SKM-1 (cell line): ENCODE measurements around the gene SLC6A11.

Experiments
- DNase-seq: peaks from one replicate; lab custom pipeline; 2025; ENCODE audit not compliant: unreplicated experiment; lab: John Stamatoyannopoulos, UW

The SLC6A11 gene

DNA sequence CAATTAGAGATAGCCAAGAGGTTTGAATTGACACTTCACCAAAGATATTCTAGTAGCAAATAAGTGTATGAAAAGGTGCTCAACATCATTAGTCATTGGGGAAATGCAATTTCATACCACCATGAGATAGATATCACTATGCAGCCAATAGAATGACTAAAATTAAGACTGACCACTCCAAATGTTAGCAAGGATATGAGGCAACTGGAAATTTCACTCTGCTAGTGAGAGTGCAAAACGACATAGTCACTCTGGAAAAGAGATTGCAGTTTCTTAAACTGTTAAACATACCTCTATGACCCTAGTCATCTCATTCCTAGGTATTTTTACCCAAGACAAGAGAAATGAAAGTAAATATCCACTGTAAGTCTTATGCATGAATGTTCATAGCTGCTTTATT is 27.6 kb upstream of the SLC6A11 start:
- DNase-seq: no peak

DNA sequence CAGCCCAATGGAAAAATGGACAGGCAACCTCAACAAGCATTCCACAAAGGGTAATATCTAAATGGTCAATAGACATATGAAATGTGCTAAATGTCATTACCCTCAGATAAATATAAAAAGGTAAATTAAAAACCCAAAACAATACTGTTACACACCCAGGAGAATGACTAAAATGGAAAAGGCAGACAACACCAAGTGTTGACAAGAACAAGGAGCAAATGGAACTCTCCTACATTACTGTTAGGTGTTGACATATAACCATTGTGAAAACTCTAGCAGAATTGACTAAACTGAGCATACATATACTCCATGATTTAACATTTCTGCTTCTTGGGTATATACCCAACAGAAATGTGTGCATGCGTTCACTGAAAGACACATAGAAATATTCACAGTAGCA is 25.3 kb upstream of the SLC6A11 start:
- DNase-seq: no peak

DNA sequence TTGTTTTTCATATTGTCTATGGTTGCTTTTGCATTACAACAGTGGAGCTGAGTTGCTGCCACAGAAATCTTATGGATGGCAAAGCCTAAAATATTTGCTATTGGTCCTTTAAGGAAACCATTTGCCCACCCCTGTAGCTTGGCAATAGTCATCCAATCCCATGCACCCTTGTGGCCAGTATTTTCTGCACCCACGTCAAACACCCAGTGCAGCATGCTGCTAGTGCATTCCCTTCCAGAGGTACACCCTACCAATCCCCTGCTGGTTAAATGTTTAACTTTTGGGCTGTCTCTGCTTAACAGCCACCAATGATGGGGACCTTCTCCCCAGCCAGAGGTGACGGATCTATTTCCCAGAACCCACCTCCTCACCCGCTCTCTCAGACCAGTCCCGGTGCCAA is 23.8 kb upstream of the SLC6A11 start:
- DNase-seq: no peak

DNA sequence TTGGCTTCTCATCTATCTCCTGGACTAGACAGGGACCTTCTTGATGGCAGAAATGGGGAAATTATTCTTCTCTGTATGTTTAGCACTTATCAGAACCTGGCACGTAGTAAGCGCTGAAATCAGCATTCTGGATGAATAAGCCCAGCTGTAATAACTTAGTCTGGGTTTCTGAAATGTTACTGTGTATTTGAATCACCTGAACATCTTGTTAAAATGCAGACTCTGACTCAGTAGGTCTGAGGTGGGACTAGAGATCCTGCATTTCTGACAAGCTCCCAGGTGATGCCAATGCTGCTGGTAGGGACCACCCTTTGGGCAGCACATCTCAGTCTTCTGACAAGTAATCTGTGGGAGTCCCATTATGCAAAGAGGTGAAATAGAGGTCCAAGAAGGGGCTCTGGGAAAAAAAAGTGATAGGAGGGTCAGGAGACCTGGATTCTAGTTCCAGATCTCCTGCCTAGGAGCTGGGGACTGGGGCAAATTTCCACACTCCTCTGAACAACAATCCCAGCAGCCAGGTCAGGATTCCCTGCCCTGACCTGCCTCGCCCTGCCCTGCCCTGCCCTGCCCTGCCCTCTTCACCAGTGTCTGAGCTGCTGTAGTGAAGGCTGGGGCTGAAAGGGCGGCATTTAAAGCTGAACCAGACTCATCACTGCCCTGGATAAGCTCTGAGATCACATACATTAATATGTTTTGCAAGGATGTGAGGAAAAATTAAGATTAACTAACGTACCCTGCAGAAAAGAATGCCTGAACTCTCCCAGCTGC is 17.2 kb upstream of the SLC6A11 start:
- DNase-seq: no peak

DNA sequence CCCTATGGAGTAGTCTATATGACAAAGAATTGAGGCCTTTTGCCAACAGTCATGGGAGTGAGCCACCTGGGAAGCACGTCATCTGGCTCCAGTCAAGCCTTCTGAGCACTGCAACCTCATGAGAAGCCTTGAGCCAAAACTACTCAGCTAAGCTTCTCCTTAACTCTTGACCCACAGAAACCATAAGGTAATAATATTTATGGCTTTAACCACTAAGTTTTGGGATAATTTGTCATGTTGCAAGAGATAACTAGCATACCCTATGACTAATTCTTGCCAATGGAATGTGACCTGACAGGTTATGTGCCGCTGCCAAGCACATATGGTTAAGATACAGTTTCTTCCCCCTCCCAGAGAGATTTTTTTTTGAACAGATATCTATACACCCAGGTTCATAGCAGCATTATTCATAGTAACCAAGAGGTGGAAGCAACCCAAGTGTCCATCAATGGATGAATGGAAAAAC is 11.8 kb upstream of the SLC6A11 start:
- no peak for DNase-seq

DNA sequence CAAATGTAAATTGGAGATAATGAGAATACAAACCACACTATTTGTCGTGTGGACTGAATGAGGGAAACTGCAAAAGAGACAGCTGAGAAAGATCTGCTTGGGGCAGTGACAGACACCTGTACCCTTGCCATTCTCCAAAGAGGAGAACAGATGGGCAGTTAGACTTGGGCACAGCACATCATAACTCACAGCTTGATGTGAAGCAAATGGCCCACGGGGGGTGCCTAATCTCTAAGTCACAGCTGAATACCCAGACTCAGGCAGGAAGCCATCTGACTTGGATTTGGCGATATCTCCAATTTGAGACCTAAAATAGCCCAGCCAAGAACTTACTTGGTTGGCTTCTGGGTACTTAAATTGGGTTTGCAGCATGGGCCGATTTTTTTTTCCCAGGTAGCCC is 10.0 kb upstream of the SLC6A11 start:
- no peak for DNase-seq

DNA sequence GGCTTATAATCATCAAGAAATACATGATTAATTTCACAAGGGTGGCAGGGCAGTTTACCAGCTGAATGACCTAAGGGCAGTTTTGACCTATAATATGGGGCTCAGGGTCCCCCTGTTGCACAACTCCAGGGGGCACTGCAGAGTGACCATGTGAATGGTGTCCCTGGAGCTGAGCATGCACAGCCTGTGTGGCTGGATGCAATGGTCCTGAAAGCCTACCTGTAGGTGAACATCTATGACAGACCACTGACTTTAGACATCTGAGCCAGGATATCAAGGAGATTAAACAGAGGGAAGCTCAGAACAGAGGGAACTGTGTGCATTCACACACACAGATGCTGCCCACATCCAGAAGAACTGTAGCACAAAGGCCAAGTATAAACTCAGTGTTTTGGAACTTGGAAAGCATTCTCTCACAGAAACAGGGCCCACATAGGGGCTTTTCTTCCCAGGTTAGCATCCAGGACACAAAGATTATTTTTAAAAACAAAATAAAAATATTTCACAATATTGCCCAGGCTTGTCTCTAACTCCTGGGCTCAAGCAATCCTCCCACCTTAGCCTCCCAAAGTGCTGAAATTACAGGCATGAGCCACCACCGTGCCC is 7.8 kb upstream of the SLC6A11 start:
- no peak for DNase-seq

DNA sequence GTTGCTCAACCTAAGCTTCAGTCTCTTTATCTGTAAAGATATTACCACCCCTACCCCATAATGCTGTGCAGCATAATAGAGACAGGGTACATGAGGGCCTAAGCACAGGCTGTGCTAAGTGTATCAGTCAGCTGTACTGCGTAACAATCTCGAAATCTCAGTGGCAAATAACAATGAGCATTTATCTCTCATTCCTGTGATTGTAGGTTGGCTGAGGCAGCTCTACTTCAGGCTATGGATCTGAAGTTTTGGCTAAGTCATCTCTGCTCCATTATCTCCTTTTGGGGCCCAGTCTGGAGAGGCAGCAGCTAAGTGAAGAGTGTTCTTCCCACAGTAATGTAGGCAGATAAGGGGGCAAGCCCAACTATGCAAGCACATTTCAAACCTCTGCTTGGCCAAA is 7.1 kb upstream of the SLC6A11 start:
- DNase-seq: no peak

DNA sequence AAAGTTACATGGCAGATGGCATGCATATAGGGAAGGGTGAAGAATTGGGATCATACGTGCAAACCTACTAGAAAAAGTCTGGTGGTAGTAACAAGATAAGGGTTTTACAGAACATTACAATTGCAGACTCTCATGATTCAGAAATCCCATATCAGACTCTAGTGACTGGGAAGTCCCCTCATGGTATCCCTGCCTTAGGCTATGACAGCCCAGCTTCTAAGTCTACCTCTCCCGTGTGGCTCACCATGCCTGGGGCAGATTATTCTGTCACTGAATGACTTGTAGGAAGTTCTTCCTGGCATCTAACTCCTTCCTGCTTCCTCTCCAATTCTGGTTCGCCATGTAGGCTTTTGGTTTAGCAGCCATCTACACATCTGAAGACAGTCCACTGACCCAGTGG is 5.7 kb upstream of the SLC6A11 start:
- no peak for DNase-seq

DNA sequence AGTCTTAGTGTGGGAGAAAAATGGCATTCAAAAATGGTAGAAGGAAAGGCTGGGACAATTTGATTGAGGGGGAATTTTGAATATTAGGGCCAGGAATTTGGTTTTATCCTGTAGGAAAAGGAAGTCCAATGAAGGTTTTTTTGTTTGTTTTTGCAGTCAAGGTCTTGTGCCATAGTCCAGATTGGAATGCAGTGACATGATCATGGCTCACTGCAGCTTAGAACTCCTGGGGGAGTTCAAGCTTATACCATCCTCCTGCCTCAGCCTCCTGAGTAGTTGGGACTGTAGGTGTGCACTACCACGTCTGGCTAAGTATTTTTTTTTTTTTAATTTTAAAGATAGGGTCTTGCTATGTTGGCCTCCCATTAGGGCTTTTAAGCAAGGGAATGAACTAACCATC is 2.6 kb upstream of the SLC6A11 start:
- DNase-seq: no peak

DNA sequence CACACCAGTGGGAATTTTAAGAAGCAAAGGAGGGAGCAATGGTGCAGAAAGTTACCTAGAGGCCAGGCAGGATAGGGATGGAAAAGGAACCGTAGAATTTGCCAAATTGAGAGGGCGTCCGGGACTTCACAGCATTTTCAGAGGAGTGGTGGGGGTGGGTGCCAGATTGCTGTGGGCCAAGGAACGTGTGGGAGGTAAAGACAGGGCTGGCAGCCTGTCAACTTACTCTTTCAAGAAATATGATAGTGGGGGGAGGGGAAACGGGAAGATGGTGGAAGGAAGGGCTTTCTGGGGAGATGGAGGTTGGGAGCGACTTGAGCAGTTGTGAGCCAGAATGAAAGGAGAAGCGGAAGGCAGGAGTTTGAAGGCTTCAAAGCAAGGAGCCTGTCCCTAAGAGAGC is 1.4 kb upstream of the SLC6A11 start:
- no peak for DNase-seq

DNA sequence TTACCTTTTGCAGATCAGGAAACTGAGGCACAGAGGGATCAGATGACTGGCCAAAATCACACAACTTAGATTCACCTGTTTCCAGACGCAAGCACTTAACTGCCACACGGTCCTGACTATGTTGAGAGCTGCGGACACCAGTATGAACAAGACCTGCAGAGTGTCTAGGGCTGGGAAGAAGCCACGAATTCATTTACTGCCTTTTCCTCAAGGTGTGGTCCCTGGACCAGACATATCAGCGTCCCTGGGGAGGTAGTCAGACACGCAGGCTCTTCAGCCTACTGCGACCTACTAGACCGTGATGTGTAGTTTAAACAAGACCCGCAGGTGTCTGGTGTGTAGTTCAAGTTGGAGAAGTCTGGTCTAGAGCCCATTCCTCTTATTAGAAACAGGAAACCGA is 541 bp upstream of the SLC6A11 start:
- no peak for DNase-seq

DNA sequence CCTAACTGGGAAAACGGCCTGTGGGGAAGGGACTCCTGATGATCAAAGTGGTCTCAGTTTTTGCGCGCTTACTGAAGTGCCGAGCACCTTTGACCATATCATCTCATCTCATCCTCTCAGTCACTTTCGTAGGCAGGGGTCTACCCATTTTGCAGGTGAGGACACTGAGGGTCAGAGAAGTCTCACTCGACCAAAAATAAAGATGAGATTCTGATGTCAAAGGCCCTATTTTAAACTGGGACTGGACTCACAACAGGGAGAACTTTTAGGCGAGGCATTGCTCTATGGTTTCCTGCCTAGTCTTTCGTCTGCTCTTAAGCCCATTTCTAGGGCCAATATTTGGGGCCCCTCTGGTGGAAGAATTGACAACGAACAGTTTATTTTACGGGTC is 830 bp downstream of the SLC6A11 start:
- DNase-seq: no peak

DNA sequence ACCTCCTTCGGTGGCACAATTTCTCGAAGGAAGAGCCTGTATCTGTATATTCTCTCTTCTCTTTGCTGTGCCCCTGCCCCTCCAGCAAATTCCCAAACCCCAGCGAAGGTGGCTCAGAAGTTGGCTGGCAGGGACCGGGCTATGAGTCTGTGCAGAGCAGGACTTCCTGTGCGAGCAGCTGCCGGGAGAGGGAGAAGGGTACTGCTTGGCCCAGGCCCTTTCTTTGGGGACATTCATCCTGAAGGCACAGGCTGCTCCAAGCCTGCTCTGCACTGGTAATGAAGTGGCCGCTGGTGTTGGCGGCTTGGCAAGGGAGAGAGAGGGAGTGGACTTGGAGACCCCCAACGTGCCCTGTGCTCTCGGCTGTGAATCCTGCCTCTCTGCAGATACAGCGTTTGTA is 1.5 kb downstream of the SLC6A11 start:
- DNase-seq: no peak

DNA sequence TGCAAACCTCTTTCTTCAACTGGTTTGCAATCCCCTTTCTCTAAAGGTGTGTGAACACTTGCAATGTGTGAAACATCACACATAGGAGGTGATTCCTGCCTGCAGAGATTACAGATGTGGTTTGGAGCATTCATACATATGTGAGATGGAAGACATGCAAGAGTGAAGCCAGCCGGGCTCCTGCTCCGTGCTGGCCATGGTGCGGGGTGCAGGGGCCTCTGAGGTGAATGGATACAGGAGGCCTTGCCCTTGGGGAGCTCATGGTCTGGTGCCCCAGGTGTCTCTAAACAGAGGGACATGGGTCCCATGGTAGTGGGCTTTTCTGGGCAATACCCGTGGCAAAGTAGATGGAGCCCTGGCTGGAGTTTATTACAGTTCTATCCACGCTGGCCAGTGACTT is 6.0 kb downstream of the SLC6A11 start:
- DNase-seq: no peak

DNA sequence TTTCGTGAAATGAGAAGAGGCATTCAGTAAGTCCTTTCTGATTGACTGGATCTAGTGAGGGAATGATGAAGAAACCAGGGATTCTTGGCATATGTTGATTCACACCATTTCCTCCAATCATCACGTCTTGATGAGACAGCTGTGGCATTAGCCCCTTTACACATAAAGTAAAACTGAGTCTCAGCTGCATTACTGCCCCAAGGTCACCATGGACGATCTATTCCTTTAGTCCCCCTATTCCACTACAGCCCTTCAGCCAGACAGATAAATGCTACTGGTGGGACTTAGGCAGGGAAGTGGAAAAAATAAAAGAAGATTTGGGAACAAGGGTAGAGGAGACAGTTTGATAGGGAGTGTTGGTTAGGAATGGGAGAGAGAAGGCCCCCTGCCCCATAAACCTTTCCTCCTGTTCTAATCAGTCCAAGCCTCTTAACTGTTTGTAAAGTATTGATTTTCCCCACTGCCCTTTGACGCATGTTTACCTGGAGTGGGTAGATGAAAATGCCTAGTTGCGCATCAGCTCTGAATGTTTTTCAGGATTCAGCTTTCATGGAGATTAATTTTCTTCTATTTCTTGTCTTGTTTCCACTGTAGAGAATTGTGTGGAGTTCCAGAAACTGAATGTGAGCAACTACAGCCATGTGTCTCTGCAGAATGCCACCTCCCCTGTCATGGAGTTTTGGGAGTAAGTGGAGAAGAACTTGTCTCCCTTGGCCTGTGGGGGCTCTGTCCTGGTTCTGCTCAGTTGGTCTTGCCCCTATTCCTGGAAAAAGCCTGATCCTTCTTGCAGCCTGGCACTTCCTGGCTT is 6.9 kb downstream of the SLC6A11 start:
- DNase-seq: no peak

DNA sequence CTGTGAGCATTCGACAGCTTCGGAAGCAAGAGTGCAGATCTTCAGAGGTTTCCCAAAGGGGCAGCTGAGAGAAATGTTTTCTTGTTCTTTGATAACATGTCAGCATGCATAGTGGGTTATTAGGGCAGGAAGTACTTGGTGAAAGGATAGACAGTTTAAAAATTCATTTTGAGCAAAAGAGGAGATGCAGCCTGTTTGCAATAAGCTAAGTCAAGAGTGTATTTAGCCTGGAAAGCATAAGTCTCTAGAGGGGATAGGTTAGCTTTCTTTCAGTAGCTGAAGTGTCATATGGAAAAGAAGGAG is 7.4 kb downstream of the SLC6A11 start:
- DNase-seq: no peak

DNA sequence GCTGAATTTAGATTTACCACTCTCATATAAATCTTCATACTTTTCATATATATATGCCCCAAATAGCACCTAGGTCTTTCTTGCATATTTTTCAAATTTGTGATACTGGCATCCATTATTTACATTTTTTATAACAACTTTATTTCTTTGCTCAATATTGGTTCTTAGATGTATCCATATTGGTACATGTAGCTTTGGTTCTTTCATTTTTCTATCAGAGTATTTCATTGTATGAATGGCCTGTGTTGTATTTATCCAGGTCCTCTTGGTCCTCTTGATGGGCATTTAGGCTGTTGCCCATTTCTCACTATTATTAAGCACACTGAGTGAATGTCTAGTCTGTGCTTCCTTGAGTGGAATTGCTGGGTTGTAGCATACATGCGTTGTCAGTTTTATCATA is 8.4 kb downstream of the SLC6A11 start:
- DNase-seq: no peak

DNA sequence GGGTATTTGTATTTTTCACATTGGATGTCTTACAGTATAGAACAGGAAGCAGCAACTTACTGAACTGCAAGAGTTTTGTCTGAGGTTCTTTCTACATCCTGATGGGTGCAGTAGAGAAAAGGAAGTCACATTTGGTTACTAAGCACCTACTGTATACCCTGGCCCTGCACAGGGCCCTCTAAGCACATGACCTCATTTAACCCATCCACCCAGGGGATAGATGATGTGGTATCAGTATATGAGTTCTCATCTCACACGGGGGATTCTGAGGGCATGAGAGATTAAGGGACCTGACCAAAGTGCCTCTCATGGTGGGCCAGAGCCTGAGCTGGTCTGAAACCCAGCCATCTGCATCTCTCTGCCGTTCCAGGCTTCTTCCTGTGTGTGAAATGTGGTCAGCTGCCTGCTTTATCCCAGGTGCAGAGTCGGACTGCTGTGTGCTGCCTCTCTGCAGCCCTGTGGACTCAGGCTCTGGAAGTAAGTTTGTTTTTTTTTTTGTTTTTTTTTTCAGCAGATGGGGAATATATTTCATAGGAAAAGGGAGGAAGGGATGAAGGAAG is 17.9 kb downstream of the SLC6A11 start:
- DNase-seq: no peak

DNA sequence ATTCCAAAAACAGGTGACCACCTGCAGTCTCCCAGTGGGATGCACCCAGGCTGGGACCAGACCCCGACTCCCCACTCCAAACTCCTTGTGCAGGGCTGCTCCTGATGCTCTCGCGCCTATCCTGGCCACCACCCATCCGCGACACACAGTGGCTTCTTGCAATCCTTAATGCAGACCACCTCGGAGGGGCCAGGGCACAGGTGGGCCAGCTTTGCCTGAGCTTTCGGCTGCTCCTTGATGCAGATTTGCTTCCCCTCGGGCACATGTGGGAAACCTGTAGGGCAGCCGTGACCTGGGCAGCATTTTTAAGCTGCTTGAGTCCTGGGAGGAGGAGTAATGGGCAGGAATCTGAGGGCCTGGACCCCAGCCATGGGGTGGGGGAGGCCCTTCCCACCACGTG is 18.9 kb downstream of the SLC6A11 start:
- DNase-seq: no peak

DNA sequence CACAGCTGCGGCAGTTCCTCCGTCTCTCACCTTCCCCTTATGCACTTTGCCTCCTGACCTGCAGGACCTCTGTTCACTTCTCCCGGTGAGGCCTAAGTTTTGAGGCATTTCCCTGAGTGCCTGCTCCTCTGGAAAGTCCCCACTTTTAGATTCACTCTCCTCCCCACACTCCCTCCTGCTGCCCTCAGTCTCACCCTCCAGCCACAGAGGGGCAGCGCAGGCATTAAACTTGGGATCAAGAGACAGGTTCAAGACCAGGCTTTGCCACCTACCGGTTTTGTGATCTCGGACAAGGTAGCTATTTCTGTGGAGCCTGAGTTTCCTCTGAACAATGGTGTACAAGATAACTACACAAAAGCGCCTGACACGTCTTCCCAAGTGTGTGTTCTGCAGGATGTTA is 19.4 kb downstream of the SLC6A11 start:
- no peak for DNase-seq

DNA sequence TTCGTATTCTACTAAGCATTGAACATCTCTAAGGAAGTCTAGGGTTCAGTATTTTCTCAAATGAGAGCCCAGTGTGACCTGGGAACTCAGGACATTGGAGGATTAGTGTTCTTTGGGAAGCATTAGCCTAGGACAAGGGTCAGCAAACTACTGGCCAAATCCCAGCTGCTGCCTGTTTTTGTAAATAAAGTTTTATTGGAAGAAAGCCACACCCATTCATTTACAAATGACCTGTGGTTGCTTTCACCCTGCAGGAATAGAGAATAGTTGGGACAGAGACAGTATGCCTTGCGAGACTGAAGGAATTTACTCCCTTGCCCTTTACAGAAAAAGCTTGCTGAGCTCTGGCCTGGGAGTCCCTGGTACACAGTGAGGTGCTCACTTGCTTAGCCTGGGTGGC is 20.6 kb downstream of the SLC6A11 start:
- no peak for DNase-seq
